A673 (cell line): ENCODE data around the gene BIRC6.

ENCODE experiments used
- EZH2 ChIP-seq: fragments of 200-600 bp; sonication (generic); IDR thresholded peaks from 2 replicates; pipeline ENCODE4 v1.6.1; 2017; ENCODE audit warnings: borderline replicate concordance, low read depth, mild to moderate bottlenecking, mixed read lengths, antibody characterized with exemption, low read length; ENCODE audit not compliant: poor library complexity, severe bottlenecking
- TF ChIP-seq, protein P1 (sequence below): fragments of 300-800, 200-600 bp; sonication (generic); conservative IDR thresholded peaks from 2 replicates; pipeline ENCODE4 v1.5.1; 2017; ENCODE audit warnings: low read depth, mild to moderate bottlenecking, antibody characterized with exemption, low read length, moderate library complexity, mixed read lengths

DNA sequence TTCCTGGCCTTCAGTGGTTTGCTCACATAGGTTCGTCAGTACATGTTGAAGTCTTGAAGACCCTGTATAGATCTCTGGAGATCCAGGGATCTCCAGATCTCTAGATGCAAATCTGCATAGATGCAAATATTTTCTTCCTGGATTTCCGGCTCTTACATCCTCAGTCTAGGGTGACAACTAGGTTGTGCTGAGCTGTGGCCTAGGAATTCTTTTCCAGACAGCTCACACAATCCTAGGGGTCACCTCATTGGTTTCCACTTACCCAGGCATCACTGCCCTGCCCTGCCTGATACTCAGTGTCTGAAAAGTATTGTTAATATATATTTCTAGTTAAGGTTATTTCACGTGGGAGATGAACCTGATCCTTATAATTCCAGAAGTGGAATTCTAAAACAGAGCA, 165.9 kb downstream of the BIRC6 start:
- TF ChIP-seq EZH2: no peak
- TF ChIP-seq, protein P1, sequence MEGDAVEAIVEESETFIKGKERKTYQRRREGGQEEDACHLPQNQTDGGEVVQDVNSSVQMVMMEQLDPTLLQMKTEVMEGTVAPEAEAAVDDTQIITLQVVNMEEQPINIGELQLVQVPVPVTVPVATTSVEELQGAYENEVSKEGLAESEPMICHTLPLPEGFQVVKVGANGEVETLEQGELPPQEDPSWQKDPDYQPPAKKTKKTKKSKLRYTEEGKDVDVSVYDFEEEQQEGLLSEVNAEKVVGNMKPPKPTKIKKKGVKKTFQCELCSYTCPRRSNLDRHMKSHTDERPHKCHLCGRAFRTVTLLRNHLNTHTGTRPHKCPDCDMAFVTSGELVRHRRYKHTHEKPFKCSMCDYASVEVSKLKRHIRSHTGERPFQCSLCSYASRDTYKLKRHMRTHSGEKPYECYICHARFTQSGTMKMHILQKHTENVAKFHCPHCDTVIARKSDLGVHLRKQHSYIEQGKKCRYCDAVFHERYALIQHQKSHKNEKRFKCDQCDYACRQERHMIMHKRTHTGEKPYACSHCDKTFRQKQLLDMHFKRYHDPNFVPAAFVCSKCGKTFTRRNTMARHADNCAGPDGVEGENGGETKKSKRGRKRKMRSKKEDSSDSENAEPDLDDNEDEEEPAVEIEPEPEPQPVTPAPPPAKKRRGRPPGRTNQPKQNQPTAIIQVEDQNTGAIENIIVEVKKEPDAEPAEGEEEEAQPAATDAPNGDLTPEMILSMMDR: no peak
